ENCODE measurements around the gene EXOC8.

Gene EXOC8

DNA sequence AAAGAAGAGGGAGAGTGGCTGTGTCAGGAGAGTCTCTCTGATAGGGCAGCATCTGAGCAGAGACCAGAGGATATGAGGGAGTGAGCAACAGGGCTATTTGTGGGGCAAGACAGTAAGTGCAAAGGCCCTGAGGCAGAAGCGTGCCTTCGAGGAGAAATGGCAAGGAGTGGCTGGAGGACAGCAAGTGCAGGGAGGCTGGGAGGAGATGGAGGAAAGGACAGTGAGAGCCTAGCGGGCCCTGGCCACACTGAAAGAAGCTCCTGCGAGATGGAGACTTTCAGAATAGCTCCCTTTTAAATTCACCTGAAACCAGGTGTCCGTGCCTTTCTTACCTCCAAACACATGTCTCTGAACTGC is 25.2 kb downstream of the EXOC8 start:
- no peak for DNase-seq

DNA sequence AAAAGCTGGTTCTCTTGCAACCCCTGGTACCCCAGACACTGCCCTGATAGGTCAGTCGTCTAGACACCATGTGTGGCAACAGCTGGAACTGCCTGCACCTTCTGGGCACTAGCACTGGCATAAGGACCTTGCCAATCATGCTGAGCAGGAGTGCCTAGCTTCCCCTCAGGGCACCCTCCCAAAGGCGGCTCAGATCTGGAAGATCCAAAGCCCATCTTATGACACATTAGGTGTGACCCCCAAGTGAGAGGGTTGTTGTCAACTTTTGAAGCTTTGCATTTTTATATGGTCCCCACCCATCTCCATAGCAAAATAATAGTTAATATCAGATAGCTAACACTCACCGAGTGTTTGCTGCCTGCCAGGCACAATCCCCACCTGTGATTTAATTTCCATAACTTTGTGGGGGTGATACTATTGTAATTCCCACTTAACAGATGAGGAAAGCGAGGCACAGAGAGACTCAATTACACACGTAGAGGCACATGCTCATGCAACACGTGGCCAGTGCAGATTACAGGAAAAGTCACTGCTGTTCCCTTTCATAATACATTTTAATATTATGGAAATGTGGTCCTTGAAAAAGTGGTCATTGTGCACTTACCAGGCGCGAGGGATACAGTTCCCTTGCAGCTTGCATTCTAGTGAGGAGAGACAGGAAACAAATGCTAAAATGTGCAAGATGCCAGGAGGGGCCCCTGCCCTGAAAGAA is 25.8 kb downstream of the EXOC8 start:
- DNase-seq = no peak

DNA sequence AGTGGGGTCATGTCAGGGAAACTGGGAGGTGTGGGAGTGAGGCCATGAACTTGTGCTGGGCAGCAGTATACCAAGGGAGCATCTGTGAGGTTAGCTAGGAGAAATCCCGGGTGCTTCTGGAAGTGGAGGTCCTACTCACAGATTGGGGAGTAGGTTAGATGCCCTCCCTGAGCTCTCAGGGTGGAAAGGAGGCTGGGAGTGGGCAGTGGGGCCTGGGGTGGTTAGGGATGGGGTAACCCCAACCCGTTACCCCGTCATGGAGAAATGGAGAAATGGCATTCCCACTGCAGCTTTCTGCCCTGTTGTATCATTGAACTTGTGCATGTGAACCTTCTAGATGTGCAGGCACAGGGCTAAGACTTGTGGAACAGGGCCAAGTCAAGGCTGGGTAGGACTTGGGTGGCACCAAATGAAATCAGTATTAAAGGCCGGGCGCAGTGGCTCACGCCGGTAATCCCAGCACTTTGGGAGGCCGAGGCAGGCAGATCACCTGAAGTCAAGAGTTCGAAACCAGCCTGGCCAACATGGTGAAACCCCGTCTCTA is 27.2 kb downstream of the EXOC8 start:
- DNase-seq = no peak

DNA sequence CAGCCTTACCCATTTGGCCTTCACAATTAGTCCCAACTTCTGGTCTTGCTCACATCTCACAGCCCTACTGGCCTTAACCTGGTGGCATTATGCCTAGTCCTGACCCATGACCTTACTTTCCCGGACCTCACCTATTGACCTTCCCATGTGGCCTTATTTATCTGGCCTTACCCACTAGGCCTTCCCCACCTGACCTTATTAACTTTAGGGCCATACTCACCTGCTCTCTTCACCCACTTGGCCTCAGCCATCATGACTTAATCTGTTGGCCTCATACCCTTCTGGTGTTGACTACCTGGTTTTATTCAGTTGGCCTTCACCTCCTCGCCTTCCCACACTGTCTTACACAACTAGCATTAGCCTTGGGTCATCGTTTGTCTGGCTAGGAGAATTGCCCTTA is 35.7 kb downstream of the EXOC8 start:
- no peak for DNase-seq

DNA sequence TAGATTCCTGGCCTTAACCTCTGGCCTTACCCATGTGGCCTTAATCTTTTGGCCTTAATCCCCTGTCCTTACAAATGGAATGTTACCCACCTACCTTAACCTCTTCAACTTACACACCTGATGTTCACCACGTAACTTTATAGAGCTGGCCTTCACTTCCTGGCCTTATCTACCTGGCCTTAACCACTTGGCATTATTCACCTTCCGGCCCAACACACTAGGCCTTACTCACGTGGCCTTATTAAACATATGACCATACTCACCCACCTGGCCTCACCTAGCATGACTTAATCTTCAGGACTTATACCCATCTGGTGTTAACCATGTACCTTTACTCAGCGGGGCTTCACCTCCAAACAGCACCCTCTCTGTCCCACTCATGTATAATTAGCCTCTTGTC is 41.7 kb downstream of the EXOC8 start:
- no peak for DNase-seq

DNA sequence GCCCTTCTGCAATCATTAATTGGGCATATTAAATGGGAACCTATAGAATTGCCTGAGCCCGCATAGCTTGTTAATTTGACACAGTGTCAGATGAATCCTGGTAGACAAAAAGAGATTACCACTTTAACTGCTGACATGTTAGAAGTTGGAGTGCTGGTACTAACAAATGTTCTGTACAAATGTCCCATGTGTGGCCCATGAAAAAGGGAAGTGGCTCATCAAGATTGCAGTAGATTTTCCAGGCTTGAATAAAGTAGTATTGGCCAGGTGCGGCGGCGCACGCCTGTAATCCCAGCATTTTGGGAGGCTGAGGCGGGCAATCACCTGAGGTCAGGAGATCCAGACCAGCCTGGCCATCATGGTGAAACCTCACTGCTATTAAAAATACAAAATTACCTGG is 51.0 kb downstream of the EXOC8 start:
- DNase-seq = no peak

DNA sequence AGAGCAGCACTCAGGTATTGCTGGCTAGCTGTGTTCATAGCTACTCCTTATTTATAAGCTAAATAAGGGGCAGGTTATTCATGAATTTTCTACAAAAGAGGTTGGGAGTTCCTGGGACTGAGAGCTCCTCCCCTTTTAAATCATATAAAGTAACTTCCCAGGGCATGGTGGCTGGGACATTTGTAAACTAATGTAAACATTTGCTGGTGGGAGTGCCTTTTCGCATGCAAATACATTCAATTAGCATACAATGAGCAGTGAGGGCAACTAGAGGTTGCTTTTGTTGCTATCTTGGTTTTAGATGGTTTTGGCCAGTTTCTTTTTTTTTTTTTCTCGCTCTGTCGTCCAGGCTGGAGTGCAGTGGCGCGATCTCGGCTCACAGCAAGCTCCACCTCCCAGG is 53.2 kb downstream of the EXOC8 start:
- DNase-seq = no peak
